ENCODE data around the gene LUZP2. TPM values are rescaled to one million over a fixed set of nuclear protein-coding genes. Genes with fewer than 3 reads are reported as not detected.

The LUZP2 gene
- total RNA-seq, 1 experiment from 2014 or later, result 3.8 TPM

GRCh38 chr11:24731554-24731953 lies 234.7 kb downstream of the LUZP2 start:
- Mint-ChIP-seq H3K27ac (no peak overlapping the region), H3K4me1 (peaks cover 8% of the 10 kb centered on the region), H3K36me3 (no peaks in the 10 kb centered on the region), H3K4me3 (no peak overlapping the region), H3K27me3 (ENCODE audit: low read depth) (no peaks in the 10 kb centered on the region), H3K9me3 (no peaks in the 10 kb centered on the region)
- DNase-seq (ENCODE audit: low spot score) (no peak), ATAC-seq (no peak)
- CTCF ChIA-PET, result no interaction called here
- POLR2A ChIA-PET, result no interaction called here
- TF ChIP-seq NFYB (CRISPR knock-in tag; conservative IDR thresholded peaks at IDR 0.05; ENCODE audit: low read depth), result no peak
- no peak for TF ChIP-seq NR3C1 (CRISPR knock-in tag; conservative IDR thresholded peaks at IDR 0.05; ENCODE audit: low read depth)
- TF ChIP-seq EMX1 (CRISPR knock-in tag; IDR thresholded peaks at IDR 0.05), result no peak
- no peak for TF ChIP-seq ZMAT4 (CRISPR knock-in tag; IDR thresholded peaks at IDR 0.05)
- TF ChIP-seq NR2C2 (CRISPR knock-in tag; IDR thresholded peaks at IDR 0.05), result no peak
- TF ChIP-seq FOXK1 (CRISPR knock-in tag; IDR thresholded peaks at IDR 0.05), result no peak

- no peak overlapping the region for H3K4me3 Mint-ChIP-seq
- DNase-seq (ENCODE audit: low spot score) (no peak), ATAC-seq (no peak)
- ChIA-PET CTCF (no interaction called here), POLR2A (no interaction called here)
- H3K4me1 Mint-ChIP-seq, result peaks cover 25% of the 10 kb centered on the region
- H3K27ac Mint-ChIP-seq, result no peak overlapping the region; the same call in 1 of the 2 replicates
- H3K9me3 Mint-ChIP-seq, result no peaks in the 10 kb centered on the region
- TF ChIP-seq HMGXB4 (CRISPR knock-in tag; IDR thresholded peaks at IDR 0.05) (no peak), ZNF121 (CRISPR knock-in tag; IDR thresholded peaks at IDR 0.05) (no peak), ETV6 (CRISPR knock-in tag; IDR thresholded peaks at IDR 0.05) (no peak), JAZF1 (CRISPR knock-in tag; IDR thresholded peaks at IDR 0.05) (no peak), EMX1 (CRISPR knock-in tag; IDR thresholded peaks at IDR 0.05) (no peak), USF2 (CRISPR knock-in tag; IDR thresholded peaks at IDR 0.05) (no peak), E2F5 (CRISPR knock-in tag; IDR thresholded peaks at IDR 0.05) (no peak), NFATC4 (CRISPR knock-in tag; IDR thresholded peaks at IDR 0.05) (no peak), OVOL2 (CRISPR knock-in tag; IDR thresholded peaks at IDR 0.05; ENCODE audit: borderline replicate concordance) (no peak), E2F4 (CRISPR knock-in tag; IDR thresholded peaks at IDR 0.05; ENCODE audit: borderline replicate concordance, low read depth) (no peak)
- H3K27me3 Mint-ChIP-seq (ENCODE audit: low read depth), result no peaks in the 10 kb centered on the region
- H3K36me3 Mint-ChIP-seq, result no peaks in the 10 kb centered on the region
Measured at GRCh38 chr11:24734742-24735237, 237.9 kb downstream of the LUZP2 start.

- Mint-ChIP-seq H3K27me3 (ENCODE audit: low read depth) (no peaks in the 10 kb centered on the region), H3K27ac (no peak overlapping the region), H3K4me1 (peaks cover 23% of the 10 kb centered on the region), H3K9me3 (no peaks in the 10 kb centered on the region), H3K36me3 (no peaks in the 10 kb centered on the region), H3K4me3 (no peak overlapping the region)
- CTCF ChIA-PET, result no interaction called here
- POLR2A ChIA-PET, result no interaction called here
- 0 out of 2 replicates have a peak, but pooled peaks have one; percentile 22 for ATAC-seq
- DNase-seq (ENCODE audit: low spot score), result no peak
- TF ChIP-seq NFATC4 (CRISPR knock-in tag; IDR thresholded peaks at IDR 0.05) (no peak), CDX4 (CRISPR knock-in tag; IDR thresholded peaks at IDR 0.05; ENCODE audit: borderline replicate concordance) (no peak), CBFB (CRISPR knock-in tag; IDR thresholded peaks at IDR 0.05; ENCODE audit: low read depth) (no peak), CTCF (IDR thresholded peaks at IDR 0.05) (no peak), JAZF1 (CRISPR knock-in tag; IDR thresholded peaks at IDR 0.05) (no peak), TEAD4 (CRISPR knock-in tag; IDR thresholded peaks at IDR 0.05) (no peak), ZMAT4 (CRISPR knock-in tag; IDR thresholded peaks at IDR 0.05) (no peak), ZNF671 (CRISPR knock-in tag; IDR thresholded peaks at IDR 0.05) (no peak), ZNF317 (CRISPR knock-in tag; IDR thresholded peaks at IDR 0.05; ENCODE audit: borderline replicate concordance, low read depth) (no peak), E2F1 (CRISPR knock-in tag; IDR thresholded peaks at IDR 0.05) (no peak)
Measured at GRCh38 chr11:24738972-24739371, 242.1 kb downstream of the LUZP2 start.
